Muscle layer of duodenum (tissue), 2 donors: Measurements from ENCODE around the gene EMILIN2.

ENCODE experiments used
- H3K27ac ChIP-seq: one replicate; pipeline ENCODE4 v1.7.0; 2013; ENCODE audit warnings: mild to moderate bottlenecking, low read length
- H3K27me3 ChIP-seq: one replicate; pipeline ENCODE4 v1.7.0; 2013; ENCODE audit warnings: low read depth, mild to moderate bottlenecking, control low read depth, low read length
- H3K36me3 ChIP-seq, 2 donors: one replicate each; pipeline ENCODE4 v1.7.0; 2013; ENCODE audit warnings: low read length in 2 of 2, control low read depth in 1 of 2, mild to moderate bottlenecking in 1 of 2; ENCODE audit not compliant: insufficient read depth in 2 of 2, control insufficient read depth in 1 of 2
- H3K4me1 ChIP-seq, 2 donors: one replicate each; pipeline ENCODE4 v1.7.0; 2013; ENCODE audit warnings: low read length in 2 of 2, mild to moderate bottlenecking in 2 of 2, control low read depth in 1 of 2, moderate library complexity in 1 of 2; ENCODE audit not compliant: insufficient read depth in 2 of 2, control insufficient read depth in 1 of 2
- H3K4me3 ChIP-seq, 2 donors: one replicate each; pipeline ENCODE4 v1.7.0; 2013; ENCODE audit warnings: low read length in 2 of 2, low read depth in 1 of 2, mild to moderate bottlenecking in 1 of 2
- H3K9me3 ChIP-seq, 2 donors: one replicate each; pipeline ENCODE4 v1.7.0; 2013; ENCODE audit warnings: low read length in 2 of 2, control low read depth in 1 of 2, mild to moderate bottlenecking in 1 of 2; ENCODE audit not compliant: control insufficient read depth in 1 of 2
- donor health status: healthy.

EMILIN2 gene

DNA sequence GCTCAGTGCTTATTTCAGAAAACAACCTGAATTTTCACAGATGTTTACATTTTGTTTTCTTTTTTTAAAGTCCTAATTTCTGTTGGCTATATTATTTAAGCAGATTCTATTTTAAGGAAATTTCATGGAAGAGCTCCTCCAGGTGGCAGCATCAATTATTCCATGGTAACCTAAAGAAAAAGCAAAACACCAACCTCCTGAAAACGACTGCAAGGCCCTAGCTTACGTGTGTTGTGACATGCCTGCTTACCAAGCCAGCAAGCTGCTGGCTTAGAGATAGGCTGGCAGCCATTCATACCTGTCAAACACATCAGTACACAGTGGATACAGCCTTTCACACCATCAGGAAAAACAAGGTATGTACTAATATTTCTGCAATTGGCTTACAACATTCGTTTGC is 101.2 kb downstream of the EMILIN2 start:
- Histone ChIP-seq H3K9me3 (no peaks in the 10 kb centered on the region), H3K4me1 (no peaks in the 10 kb centered on the region), H3K27ac (no peak overlapping the region), H3K27me3 (no peaks in the 10 kb centered on the region), H3K4me3 (no peak overlapping the region), H3K36me3 (peaks cover 28 to 41% of the 10 kb centered on the region in 2 donors)

DNA sequence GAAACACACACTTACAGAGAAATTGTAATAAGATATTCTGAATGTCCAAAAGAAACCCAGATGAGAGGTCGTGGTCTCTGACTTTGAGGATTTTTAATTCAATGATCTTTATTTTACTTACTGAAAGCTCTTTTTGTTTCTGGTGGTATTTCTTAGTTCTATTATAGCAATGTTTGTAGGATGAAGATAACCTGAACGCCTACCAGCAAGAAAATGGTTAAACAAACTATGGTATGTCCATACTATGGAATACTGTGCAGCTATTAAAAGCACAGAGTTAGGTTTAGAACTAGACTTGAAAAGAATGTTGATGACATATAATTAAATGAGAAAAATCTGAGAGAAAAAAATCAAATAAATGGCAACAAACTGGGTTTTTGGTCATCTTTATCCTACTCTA is 105.8 kb downstream of the EMILIN2 start:
- H3K27ac ChIP-seq = no peak overlapping the region
- no peaks in the 10 kb centered on the region for H3K27me3 ChIP-seq
- H3K4me1 ChIP-seq = no peaks in the 10 kb centered on the region
- no peak overlapping the region for H3K4me3 ChIP-seq
- H3K9me3 ChIP-seq = no peaks in the 10 kb centered on the region
- peaks cover 37 to 38% of the 10 kb centered on the region in 2 donors for H3K36me3 ChIP-seq

DNA sequence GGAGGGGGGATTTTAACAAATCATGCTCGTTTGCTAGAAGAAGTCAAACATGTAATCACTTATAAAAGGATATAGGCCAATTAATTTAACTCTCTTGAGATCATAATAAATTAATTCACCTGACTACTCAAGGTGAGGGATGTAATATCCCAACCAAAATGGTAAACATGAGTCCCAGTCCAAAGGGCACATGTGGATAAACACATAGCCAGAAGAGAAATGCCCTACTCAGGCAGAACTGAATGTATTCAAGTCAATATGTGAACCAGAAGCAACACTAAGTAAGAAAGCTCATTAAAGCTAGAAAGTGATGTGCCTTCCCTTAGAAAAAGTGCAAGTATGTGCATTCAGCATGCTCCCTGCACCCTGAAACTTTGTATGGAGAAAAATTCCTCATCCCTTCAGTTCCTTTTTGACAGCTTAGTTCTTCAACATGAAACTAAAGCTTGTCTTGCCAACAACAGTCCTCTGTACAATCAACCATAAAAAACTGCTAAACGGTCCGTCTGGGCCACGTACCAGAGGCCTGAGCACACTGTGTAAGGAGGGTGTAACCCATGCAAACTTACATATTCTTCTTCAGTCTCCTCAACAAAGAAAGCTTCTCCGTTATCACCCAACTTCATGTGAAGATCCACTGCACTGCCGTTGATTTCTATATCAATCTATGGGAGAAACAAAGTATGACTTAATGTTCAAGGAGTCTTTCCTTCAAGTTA is 107.3 kb downstream of the EMILIN2 start:
- Histone ChIP-seq H3K27ac (no peak overlapping the region), H3K4me3 (no peak overlapping the region), H3K36me3 (peaks cover 37 to 38% of the 10 kb centered on the region in 2 donors), H3K4me1 (peaks cover 4 to 9% of the 10 kb centered on the region in 2 donors), H3K9me3 (no peaks in the 10 kb centered on the region), H3K27me3 (no peaks in the 10 kb centered on the region)

DNA sequence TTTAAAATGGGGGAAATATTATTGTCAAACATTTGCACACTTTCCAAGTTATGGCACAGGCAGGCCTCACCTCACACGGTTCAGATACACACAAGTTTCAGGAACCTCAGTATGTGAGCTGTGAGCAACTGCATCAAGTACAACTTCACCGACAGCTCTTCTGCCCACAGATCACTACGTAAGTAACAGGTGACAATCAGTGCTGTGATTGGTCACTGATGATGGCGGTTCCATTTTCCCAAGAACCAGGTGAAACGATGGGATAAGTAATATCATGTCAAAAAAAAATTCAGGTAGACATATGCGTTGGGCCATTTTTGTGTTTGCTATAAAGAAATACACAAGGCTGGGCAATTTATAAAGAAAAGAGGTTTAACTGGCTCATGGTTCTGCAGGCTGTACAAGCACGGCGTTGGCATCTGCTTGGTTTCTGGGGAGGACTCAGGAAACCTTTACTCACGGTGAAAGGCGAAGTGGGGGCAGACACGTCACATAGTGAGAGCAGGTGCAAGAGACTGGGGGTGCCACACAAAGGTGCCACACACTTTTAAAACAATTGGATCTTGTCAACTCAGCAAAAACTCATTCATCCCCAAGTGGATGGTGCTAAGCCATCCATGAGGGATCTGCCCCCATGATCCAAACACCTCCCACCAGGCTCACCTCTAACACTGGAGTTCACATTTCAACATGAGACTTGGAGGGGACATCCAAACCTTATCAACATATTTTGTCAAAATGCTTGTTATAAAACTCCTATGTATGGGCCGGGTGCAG is 108.3 kb downstream of the EMILIN2 start:
- Histone ChIP-seq H3K4me3 (no peak overlapping the region), H3K9me3 (no peaks in the 10 kb centered on the region), H3K36me3 (peaks cover 34% of the 10 kb centered on the region in 2 donors), H3K27ac (no peak overlapping the region), H3K4me1 (peaks cover 9 to 15% of the 10 kb centered on the region in 2 donors), H3K27me3 (no peaks in the 10 kb centered on the region)

DNA sequence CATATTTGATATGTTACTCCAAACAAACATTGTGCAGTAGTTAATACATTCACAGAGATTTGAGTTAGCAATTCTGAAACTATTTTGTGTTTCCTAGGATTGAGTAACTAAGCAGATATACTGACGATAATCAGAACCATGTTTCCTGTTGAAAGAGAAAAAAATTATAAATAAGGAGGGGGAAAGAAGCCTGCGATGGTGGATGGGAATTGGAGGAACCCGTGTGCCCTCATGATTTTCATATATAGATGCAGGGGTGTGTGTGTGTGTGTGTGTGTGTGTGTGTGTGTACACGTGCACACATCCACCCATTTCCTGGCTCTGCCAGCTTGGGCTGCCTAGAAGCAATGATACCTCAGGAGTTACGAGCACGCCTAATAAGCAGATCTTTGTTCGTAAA is 109.2 kb downstream of the EMILIN2 start:
- Histone ChIP-seq H3K27me3 (no peaks in the 10 kb centered on the region), H3K36me3 (peaks cover 24 to 25% of the 10 kb centered on the region in 2 donors), H3K9me3 (no peaks in the 10 kb centered on the region), H3K27ac (no peak overlapping the region), H3K4me1 (peaks cover 13 to 23% of the 10 kb centered on the region in 2 donors), H3K4me3 (no peak overlapping the region)

DNA sequence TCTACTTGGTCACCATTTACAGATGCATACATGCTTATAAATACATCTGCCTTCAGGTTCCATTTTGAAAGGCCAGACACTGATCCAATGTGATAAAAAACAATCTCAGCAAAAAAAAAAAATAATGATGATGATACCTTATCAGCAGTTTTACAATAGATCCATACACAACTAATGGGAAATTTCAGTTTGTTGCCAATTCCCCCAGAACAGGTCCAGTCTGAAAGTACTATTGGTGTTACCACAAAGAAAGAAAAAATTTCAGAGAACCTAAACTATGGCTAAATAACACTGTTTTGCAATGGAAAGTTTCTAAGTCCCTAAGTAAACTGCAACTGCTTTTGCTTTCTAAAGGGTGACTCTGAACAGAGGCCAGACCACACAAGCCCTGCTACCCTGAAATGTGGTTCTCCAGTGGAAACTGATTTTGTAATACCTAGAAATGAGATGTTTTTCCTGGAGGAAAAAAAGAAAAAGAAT is 112.1 kb downstream of the EMILIN2 start:
- Histone ChIP-seq H3K9me3 (no peaks in the 10 kb centered on the region), H3K4me1 (peaks cover 25 to 33% of the 10 kb centered on the region in 2 donors), H3K27ac (peak overlapping the region; percentile 74), H3K27me3 (no peaks in the 10 kb centered on the region), H3K4me3 (no peak overlapping the region), H3K36me3 (peaks cover 7 to 10% of the 10 kb centered on the region in 2 donors)

DNA sequence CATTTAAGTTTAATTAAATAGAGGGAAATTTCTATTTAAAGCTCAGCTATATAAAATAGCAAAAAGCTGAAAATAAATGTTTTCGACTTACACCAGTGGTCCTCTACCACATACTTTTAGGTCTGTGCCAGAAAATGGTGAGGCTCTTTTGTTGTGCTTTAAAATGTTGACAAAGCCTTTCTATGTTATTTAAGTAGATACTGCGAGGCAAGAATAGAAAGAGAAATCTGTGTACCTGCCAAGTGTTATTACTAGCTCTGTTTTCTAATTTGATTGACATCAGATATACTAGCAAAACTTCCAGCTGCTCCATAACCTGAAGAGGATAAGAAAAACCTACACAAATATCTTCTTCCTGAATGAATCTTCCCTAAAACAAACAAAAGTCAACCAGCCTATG is 112.5 kb downstream of the EMILIN2 start:
- H3K27ac ChIP-seq = peak overlapping the region; percentile 74
- H3K4me1 ChIP-seq = peaks cover 25 to 37% of the 10 kb centered on the region in 2 donors
- H3K9me3 ChIP-seq = no peaks in the 10 kb centered on the region
- H3K27me3 ChIP-seq = no peaks in the 10 kb centered on the region
- no peak overlapping the region for H3K4me3 ChIP-seq
- H3K36me3 ChIP-seq = peaks cover 2 to 6% of the 10 kb centered on the region in 2 donors

DNA sequence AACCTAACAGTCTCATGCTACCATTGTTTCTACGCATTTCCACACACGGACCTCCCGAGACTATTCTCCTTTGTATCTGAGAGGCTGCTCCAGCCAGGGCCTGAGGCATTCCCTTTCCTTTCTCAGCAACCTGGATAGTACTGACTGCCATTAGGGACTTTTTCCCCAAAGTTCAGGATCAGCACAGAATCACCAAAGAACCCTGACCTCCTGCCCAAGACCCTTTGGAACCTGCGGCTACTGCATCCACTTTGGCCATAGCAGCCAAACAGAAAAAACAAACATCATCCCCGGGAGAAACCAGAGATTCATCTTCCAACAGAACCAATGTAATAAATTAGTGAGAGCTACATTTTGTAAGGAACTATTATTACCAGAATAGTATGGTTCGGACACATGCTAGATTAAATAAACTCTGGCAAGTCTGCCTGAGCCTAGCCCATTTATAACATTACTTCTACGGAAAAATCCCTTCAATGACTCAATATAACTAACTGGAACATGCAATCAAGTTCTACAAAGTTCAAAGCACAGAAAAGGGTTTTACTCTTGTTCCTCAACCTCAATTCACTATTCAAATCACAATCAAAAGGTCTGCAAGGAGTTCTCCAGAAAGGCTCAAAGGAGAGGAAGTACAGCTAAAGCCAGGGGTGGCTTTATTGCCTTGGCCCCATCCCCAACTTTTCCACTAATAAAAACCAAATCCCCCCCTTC is 114.3 kb downstream of the EMILIN2 start:
- H3K27ac ChIP-seq = peak overlapping the region; percentile 88
- no peaks in the 10 kb centered on the region for H3K36me3 ChIP-seq
- H3K4me1 ChIP-seq = peaks cover 25 to 38% of the 10 kb centered on the region in 2 donors
- no peaks in the 10 kb centered on the region for H3K27me3 ChIP-seq
- no peaks in the 10 kb centered on the region for H3K9me3 ChIP-seq
- peak overlapping the region in 1 of 2 donors; percentile 28 for H3K4me3 ChIP-seq

DNA sequence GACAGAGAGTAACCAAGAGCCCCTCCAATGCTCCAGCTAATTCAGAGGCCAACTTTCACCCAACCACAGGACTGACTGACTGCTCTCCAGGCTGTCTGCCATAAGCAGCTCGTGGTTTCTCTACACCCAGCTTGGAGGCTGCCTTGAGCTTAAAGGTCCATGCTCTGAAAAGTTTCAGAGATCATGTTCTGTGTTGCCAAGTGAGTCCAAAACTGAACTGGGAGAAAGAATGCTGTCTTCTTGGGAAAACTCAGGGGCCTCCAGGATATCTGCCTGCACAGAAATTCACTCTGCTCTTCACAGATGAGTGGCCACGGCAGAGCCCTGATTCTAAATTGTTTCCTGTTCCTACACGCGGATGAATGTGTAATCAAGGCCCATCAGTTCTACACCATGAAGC is 115.0 kb downstream of the EMILIN2 start:
- H3K27ac ChIP-seq = peak overlapping the region; percentile 88
- no peaks in the 10 kb centered on the region for H3K9me3 ChIP-seq
- no peak overlapping the region for H3K4me3 ChIP-seq
- peaks cover 25 to 38% of the 10 kb centered on the region in 2 donors for H3K4me1 ChIP-seq
- H3K27me3 ChIP-seq = no peaks in the 10 kb centered on the region
- no peaks in the 10 kb centered on the region for H3K36me3 ChIP-seq

DNA sequence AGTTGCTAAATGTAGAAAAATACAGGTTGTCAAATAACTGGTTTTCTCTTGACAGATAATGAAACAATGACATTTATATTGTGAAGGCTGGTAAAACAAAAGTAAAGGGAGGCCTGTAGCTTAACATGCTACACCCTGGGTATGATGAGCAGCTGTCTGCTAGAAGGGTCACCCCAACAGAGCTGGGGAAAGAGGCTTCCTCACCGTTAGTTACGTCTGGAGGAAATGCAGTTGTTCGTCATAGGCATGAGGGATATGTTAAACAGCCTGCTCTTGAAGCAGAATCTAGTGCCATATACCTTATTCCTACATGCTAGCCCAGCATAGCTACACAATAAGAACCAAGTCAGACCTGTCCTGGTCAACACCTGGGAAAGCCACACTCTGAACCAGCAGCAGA is 116.2 kb downstream of the EMILIN2 start:
- H3K27ac ChIP-seq = no peak overlapping the region
- no peak overlapping the region for H3K4me3 ChIP-seq
- H3K27me3 ChIP-seq = no peaks in the 10 kb centered on the region
- peaks cover 25 to 38% of the 10 kb centered on the region in 2 donors for H3K4me1 ChIP-seq
- no peaks in the 10 kb centered on the region for H3K36me3 ChIP-seq
- no peaks in the 10 kb centered on the region for H3K9me3 ChIP-seq

DNA sequence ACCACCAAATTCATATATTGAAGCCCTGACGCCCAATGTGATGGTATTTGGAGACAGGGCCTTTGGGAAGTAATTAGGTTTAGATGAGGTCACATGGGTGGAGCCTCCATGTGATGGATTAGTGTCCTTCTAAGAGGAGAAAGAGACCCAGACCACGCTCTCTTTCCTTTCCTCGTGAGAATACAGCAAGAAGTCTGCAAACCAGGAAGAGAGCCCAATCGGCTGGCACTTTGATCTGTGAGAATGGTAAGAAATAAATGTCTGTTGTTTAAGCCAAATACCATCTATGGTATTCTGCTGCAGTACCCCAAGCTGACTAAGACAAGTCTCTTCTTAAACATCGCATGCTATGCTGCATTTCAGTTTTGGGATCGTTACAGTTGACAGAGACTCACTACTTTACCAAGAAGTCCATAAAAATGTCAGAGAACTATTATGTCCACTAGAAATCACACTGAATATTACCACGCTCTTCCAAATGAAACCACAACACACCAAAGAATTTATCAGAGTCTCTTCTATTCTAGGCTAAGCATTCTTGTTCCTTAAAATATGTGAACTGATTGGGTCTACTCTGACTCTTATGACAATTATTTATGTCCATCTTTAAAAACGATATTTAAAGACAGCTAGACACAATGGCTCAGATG is 117.7 kb downstream of the EMILIN2 start:
- no peak overlapping the region for H3K4me3 ChIP-seq
- no peaks in the 10 kb centered on the region for H3K36me3 ChIP-seq
- no peaks in the 10 kb centered on the region for H3K9me3 ChIP-seq
- H3K27me3 ChIP-seq = no peaks in the 10 kb centered on the region
- H3K4me1 ChIP-seq = peaks cover 13 to 31% of the 10 kb centered on the region in 2 donors
- no peak overlapping the region for H3K27ac ChIP-seq
